ENCODE data around the gene NTMT1.
"Not testable (repeated sequence)": the region's sequence is repeated elsewhere in the genome, so short reads cannot be mapped to it uniquely, and the experiment has no call there.

The NTMT1 gene

DNA sequence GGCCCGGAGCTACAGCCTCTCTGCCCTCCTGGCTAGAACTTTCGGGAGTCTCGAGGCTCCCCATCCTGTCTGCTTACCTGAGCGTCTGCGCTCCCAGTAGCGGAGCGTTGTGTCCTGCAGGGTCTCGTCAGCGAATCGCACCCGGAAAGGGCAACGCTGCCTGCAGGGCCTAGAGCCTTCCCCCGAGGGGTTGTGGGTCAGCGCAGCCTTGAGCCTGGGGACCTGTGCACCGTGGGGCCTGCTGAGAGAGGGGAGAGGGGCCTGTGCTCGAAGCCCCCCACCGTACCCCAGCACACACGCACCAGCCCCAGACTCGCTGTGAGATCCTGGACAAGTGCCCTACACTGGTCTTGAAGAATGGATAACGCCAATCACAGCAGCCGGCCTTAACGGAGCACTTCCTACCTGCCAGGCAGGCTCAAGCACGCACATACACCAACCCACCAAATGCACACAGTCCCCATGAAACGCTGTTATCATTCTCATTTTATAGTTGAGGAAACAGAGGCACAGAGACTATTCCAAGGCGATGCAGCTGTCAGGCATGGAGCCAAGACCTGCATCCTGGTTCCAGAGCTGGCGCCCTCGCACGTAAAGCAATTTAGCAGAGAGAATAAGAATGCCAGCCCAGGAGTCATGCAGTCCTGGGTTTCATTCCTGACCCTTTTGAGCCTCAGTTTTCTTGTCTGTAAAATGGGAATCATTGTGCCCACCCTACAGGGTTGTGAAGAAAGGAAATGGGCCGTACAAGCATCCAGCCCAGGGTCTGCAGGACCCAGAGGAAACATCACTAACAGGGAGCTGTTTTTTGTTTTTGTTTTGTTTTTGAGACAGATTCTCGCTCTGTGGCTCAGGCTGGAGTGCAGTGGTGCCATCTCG lies 10.3 kb upstream of the NTMT1 start:
- no peak for DNase-seq

DNA sequence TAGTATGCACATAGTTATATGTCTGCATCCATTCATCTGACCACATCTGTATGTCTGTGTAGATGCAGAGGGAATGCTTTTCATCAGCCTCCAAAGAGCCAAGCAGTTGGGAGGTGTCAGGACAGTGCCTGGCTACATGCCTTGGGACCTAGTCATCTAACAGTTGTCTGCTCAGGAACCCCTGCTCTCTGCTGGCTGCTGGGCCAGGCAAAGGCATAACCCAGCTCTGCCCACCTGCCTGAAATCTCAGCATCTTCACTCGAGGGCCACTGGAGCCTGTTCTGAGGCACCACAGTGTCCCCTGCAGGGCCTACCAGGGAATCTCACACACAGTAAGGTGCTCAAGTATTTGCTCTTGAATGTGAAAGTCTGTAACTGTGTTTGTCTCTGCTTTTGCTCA lies 8.8 kb upstream of the NTMT1 start:
- no peak for DNase-seq

DNA sequence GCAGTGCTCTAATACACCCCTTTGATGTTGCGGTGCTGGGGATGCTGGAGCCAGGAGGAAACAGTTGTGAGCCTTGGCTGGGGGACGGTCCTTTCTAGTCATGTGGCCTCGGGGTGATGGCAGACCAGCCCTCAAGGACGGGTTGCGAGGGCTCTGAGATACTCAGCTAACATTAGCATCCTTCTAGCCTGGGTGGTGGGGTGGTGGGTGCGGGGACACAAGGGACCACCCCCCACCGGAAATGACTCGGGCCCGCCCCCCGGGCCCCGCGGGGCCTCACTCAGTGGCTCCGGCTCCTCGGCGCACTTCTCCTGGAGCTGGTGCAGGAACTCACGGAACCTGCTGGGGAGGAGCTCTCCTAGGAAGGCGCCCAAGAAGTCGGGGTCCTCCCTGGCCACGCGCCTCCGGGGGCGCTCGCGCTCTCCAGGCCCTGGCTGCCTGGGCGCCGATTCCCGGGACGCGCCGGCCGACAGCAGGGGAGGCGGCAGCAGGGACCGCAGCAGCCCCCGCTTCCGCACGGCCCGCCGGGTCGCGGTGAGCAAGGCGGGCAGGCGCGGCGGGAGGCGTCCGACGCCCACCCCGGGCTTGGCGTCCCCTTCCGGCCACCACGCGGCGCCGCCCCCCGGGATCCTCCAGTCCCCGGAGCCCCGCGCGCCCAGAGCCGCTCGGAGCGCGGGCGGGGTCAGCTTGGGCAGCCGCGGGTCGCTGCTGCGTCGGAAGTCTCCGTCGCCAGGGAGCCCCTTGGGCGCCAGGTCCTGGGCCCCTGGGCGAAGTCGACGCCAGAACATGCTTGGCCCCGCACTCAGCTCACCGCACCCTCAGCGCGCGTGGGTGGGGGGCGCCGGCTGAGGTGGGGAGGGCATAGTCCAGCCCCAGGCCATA lies 5.9 kb upstream of the NTMT1 start:
- no peak for DNase-seq

DNA sequence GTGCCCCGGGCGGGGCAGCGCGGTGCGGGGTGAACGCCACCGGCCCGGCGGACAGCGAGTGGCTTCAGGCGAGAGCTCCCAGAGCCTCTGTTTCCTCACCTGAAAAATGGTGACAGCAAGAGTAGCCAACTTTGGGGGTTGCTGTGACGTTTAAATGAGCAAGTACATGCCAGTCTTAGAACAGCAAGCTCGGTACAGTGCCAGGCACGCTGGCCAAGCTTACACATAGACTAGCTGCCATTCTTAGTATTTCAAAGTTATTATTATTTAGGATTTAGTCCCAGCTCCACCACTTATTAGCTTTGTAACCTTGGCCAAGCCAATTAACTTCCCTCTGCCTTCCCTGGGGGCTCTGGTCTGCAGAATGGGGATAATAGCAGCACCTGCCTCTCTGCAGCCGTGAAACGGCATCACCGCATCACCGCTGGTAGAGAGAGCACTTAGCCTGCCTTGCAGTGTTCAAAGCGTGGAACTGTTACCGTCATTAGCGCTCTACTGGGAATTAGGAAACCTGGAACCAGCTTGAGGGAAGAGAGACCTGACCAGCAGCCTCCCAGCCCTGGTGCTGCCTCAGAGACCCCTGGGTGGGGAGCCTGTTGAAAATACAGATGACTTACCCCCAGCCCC lies 5.2 kb upstream of the NTMT1 start, which contains the start of gene C9orf50:
C9orf50 (minus strand) TSS at position 433 of the 627 bp plus-strand sequence. CDS start 527 bp downstream, outside the sequence.
- no peak for DNase-seq

DNA sequence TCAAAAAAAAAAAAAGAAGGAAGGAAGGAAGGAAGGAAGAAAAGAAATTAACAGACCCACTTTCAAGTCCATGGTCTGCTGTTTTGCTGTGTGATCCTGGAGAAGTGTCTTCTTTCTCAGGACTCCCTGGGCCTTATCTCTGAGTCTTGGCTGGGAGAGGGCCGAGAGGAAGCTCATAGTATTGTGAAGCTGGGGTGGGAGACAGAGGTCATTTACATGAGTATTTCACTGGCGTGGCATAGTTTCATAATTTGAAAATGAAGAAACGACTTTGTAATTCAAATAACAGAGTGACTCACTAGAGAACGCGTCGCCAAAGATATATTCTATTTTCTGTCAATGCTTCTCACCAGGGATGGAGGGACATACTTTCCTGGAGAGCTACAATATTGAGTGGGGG lies 2.6 kb upstream of the NTMT1 start:
- no peak for DNase-seq

DNA sequence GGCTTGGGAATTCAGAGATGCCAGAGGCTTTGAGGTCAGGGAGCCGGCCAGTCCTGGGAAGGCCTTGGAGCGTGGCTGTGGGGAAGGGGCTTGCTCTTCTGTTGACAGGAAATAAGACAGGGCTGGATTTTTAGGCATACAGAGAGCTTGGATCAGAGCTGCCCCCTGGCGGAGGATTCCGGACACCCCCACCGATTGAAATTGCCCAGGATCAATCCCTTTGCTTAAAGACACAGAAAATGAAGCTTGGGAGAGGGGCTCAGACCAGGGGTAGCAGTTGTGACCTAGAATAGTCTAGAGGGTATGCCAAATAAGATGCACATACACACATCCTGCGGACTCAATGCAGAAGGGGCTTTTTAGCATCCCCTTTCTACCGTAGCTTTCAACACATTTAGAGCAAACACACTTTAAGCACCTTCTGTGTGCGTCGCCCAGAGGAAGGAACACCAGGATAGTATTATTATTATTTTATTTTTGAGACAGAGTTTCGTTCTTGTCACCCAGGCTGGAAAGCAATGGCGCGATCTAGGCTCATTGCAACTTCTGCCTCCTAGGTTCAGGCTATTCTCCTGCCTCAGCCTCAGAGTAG lies 1.7 kb upstream of the NTMT1 start:
- peak; percentile 31 to 70 (median 58) for DNase-seq

DNA sequence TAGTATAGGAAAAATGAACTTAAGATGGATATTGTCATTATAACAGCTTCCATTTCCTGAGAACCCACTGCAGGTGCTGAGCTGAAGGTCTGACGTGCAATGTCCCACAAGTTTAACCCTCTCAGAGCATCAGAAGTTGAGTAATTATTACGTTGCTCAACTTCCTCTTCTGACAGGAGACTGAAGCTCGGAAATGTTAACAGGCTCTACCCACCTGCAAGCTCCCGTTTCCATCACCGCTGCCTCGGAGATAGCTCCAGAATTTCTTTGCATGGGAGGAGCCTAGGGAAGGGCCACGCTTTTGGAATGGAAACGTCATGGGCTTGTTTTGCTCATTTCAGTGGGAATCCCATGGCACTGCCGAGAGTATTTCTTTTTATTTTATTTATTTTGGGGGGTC lies 1.0 kb upstream of the NTMT1 start:
- DNase-seq, result peak in 4 of 6 experiments; percentile 20 to 54 (median 46)

DNA sequence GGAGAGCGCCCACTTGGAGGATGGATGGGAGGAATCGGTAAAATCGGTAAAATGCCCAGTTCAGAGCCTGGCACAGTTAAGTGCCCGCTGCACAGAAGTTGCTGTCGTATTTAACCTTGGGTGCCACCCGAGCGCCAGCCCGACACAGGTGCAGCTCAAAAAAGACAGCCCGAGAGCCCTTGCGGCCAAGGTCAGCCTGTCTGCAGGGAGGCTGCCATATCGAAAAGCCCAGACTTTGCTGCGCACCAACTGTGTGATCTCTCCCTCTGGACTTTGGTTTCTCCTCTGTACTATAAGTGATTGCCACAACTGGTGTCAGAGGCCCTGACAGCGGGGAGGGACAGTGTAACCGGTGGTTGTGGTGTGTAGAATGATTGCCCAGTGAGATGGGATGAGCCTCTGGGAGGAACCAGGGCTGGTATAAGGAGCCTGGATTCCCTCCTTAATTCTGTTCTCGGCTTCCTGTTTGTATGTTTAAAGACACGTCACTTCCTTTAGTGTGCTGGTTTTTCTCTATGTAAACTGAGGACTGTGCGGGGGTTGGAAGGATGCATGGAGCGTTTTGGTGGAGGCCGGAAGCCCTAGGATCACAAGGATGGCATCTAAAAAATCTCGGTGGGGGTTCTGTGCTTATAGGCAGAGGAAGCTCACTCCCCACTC lies 792 bp downstream of the NTMT1 start:
- DNase-seq, result peak in 5 of 6 experiments; percentile 26 to 70 (median 46)

DNA sequence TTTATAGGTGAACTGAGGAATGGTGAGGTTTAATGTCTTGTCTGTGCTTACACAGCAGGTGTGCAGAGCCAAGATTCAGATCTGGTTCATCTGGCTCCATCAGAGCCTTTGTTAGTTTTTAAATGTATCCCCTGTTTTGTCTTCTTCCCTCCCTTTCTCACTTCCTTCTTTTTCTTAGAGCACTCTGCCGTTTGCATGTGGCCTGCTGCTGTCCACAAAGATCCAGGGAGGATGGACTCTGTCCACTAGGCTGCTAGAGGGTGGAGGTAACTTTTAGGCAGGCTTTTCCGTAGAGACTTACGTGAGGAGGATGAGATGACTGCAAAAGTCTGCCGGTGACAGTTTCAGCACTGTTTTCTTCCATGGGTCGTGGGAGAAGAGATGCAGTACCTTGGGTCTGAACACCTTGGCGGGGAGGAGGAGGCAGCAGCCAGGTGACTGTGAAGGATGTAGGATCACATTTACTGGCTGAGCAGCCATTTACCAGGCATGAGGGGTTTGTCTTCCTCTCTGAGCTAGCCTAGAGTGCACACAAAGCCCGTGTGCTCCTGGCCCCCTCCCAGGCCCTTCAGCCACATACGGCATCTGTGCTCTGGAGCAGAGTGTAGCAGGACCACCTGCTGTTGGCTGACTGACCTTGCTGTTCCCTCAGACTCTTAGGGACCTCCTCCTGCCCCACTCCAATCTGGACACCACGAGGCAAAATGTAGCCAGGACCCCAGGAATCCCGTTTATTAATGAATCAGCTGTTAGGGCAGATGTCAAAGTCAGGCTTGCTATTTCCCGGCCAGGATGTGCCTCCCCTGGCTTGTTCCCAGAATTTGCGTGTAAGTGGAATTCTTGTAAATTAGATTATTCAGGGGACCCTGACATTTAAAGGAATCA lies 1.8 kb downstream of the NTMT1 start:
- no peak for DNase-seq

DNA sequence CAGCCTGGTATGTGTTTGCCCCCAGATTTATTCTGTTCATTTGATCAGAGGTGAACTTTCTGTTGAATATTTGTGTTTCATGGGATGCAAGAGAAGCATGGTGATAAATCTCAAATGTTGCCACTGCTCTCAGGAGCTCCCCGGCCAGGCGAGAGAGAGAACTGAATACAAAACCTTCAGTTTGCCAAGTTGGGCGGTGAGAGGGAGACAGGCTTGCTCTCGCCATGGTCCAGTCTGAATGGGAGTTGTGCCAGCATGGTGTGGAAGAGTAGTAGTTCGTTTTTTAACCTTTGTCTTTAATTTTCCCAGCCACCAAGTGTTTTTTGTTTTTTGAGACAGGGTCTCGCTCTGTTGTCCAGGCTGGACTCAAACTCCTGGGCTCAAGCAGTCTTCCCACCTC lies 2.7 kb downstream of the NTMT1 start:
- DNase-seq, result no peak

DNA sequence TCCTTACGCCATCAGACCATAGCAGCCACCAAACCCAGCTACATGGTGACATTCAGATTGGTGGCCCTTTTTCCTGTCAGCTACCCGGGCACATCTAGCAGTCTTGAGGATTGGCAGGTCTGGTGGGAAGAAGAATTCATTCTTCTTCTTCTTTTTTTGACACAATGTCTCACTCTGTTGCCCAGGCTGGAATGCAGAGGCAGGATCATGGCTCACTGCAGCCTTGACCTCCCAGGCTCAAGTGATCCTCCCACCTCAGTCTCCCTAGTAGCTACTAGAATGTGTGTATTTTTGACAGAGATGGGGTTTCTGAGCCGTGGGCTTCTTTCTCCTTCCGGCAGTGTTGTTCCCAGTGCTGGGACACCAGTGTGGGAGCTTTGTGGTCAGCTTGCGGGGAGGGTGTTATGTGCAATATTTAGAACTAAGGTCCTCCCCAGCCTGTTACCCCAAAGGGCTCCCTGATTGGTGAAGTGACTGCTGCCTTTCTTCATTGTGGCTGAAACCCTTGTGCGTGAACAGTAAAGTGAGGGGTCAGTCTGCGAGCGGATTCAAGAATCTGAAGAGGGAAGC lies 3.4 kb downstream of the NTMT1 start:
- DNase-seq, result no peak

DNA sequence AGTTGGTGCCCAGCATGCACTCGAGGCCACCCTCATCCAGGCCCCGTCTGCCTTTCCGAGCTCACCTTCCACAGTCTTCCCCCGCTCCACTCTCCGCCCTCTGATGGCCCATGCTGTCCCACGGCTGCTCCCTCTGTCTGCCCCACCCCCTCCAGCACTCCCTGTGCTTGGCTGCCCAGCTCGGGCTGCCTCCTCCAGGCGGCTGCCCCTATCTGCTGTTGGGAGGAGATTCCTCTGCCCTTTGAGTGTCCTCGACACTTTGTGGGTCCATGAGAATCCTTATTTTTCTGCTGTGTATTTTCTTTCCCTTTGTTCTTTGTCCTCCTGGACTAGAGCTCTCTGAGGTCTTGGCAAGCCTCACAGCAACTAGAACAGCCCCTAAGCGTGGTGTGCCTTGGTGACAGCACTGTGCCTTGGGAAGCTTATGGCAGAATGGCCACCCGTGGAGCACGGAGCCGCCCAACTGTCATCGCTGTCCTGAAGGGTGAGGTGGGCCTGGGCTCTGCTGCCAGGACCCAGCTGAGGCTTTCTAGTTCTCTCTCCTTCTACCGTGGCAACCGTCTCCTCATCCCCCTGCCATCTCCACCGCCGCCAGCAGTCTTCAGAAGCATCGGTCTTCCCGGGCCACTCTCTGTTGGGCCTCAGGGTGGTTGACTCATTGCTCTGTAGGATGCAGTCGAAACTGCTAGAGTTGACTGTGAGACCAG lies 5.2 kb downstream of the NTMT1 start:
- no peak for DNase-seq

DNA sequence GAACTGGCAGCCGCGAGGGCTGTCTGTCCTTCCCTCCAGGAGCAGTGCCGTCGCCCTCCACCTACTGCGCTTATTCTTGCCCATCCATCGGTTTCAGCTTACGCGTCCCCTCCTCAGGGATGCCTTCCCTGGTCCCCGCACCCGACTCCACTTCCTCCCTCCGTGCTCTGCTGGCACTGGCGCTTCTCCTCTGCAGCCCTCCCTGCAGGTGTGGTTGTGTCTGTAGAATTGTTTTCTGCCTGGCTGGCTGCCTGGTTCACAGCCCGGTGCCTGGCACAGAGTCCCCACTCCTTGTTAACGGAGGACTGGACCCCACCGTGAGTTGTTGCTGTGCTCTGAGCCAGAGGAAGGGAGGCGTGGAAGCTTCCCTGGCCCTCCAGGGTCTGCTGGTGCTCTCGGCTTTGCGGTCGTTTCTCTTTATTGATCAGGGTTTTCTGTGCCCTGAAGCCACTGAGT lies 5.7 kb downstream of the NTMT1 start:
- DNase-seq, result no peak

DNA sequence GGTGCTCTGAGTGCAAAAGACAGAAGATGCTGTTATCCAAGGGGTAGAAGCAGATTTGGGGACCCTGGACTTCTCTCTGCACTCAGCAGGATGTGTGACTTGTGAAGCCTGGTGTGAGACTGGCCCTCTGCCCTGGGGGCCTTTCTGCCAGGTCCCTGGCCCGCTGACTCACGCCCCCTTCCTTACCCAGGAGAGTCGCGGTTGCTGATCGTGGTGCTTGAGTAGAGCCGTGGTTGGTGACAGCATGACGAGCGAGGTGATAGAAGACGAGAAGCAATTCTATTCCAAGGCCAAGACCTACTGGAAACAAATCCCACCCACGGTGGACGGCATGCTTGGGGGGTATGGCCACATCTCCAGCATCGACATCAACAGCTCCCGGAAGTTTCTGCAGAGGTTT lies 6.5 kb downstream of the NTMT1 start:
- DNase-seq, result no peak

DNA sequence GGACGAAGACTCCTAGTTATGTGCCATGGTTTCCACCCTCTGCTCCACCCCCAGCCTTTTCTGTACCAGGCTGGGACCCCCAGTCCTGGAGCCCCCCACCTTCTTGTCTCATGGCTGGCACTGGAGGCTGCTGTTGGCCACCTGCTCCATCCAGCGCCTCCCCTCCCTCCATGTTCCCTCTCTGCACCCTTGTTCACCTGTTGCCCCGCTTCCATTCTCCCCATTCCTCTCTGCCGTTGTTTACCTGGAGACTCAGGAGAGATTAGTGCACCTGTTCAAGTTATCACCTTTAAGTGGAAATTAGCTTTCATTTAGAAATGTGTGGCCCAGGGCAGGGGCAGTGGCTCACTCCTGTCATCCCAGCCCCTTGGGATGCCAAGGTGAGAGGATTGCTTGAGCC lies 7.2 kb downstream of the NTMT1 start:
- no peak for DNase-seq

DNA sequence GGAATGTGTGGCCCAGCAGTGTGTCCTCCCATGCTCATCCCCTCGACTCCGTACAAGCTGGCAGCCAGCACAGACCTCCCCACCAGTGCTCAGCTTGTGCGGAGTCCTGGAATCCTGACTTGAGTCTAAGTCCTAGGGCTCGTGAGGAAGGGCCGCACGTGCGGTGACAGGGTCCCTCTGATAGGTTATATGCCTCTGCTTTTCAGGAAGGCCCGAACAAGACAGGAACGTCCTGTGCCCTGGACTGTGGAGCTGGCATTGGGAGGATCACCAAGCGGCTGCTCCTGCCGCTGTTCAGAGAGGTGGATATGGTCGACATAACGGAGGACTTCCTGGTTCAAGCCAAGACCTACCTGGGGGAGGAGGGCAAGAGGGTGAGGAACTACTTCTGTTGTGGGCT lies 7.9 kb downstream of the NTMT1 start:
- DNase-seq, result no peak

DNA sequence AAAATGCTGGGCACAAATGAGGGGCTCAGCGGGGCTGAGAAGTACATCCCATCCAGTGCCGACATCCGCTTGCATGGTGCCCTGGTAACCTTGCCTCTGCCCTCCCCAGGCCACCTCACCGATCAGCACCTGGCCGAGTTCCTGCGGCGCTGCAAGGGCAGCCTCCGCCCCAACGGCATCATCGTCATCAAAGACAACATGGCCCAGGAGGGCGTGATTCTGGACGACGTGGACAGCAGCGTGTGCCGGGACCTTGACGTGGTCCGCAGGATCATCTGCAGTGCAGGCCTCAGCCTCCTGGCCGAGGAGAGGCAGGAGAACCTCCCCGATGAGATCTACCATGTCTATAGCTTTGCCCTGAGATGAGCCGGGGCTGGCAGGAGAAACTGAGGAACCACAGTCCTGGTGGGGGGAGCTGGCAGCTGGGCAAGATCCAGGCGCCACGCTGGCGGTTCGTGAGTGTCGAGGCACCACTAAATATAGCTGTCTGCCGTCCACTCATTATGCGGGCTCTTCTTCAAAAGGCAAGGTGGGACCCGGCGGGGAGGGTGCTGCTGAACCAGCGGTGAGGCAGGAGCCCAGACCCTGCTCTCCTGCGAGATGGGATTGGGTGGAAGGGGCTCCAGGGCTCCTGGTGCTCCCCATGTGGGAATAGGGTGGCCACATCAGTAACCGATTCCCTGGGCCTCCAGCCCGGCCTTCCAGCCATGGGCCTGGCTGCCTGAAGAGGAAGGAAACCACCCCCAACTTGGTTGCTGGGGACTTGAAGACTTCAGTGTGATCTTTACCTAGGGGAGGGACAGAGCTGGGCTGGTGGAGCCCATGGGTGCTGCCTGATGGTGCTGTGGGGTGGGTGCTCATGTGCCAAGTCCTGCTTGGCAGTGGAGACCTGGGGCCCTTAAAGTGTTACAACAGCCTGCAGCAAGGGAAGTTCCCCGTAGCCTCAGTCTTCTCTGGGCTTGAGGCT lies 9.4 kb downstream of the NTMT1 start:
- DNase-seq, result no peak

DNA sequence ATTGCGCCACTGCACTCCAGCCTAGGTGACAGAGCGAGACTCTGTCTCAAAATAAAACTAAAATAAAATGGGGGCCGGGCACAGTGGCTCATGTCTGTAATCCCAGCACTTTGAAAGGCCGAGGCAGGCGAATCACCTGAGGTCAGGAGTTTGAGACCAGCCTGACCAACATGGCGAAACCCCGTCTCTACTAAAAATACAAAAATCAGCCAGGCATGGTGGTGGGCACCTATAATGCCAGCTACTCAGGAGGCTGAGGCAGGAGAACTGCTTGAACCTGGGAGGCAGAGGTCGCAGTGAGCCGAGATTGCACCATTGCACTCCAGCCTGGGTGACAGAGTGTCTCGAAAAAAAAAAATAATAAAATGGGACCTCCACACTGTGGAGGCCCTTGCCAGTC lies 10.4 kb downstream of the NTMT1 start:
- not testable (repeated sequence) for DNase-seq

DNA sequence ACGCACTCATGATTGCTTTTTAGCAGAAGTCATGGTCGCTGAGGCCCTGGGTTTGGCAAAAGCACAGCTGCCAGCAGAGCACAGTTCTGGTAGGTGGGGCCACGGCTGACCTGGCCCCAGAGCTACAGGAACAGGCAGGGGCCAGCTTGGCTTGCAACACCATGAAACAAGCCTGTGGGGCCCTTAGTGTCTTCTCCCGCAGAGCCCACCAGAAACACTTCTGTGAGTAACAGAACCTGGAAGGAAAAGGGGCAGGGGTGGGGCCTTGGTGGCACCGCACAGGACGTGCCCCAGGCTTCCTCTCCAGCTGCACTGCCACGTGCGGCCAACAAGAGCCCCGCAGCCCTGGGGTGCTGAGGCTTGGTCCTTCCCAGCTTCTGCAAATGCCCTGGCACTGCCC lies 11.1 kb downstream of the NTMT1 start:
- no peak for DNase-seq
